ENCODE data around the gene ACADS. TPM values are rescaled to one million over a fixed set of nuclear protein-coding genes. Genes with fewer than 3 reads are reported as not detected.
A peak's percentile ranks its signal among the peaks of the same experiment; 100 is the strongest.
"Not testable (repeated sequence)": the region's sequence is repeated elsewhere in the genome, so short reads cannot be mapped to it uniquely, and the experiment has no call there.

ACADS gene
- total RNA-seq, 1 experiment from 2014 or later, result 15.5 TPM

DNA sequence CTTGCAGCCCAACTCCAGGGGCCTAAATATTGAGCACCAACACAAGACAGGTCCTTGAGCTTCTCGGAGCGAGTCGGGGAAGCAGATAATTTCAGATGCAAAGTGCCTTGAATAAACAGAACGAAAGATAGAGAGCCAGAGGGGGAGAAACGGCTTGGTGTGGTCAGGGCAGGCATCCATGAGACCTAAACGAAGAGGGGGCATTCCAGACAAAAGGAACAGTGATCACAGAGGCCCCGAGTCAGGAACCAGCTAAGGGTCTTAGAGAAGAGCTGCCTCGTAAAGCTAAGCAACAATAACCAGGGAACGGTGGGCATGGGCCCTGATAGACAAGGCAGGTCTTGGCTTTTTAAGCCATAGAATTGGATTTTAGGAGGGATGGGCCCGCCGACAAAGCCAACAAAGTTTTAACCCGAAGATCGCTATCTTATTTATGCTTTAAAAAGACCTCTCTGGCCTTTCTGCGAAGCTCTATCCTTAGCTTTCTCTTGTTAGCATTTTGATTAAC, 421 bp upstream of the ACADS start:
- DNase-seq (ENCODE audit: low read depth), result no peak

DNA sequence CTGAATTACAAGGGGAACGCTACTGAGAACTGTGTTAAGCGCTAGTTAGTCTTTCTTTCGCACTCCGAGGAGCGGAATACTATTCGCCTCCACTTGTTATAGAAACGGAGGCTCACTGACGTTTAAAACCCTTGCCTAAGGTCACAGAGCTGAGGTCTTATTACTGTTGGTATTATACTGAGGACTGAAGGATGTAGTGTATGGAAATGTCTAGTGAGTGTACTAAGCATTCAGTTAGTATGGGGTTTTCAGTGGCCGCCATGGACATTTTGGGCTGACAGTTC, 826 bp downstream of the ACADS start:
- DNase-seq (ENCODE audit: low read depth), result no peak

DNA sequence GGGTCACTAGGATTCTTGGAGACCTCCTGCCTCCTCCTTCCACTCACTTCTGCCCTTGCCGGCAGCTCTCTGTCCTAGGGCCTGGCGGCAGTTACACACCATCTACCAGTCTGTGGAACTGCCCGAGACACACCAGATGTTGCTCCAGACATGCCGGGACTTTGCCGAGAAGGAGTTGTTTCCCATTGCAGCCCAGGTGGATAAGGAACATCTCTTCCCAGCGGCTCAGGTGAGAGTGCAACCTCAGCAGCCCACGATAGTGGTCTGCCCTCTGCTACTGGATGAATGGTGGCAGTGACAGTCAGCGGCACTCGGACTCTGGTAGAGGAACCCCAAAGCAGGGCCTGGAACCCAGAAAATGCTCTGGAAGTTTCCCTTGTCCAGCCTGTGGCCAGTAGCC, 1.3 kb downstream of the ACADS start:
- DNase-seq (ENCODE audit: low read depth), result no peak

DNA sequence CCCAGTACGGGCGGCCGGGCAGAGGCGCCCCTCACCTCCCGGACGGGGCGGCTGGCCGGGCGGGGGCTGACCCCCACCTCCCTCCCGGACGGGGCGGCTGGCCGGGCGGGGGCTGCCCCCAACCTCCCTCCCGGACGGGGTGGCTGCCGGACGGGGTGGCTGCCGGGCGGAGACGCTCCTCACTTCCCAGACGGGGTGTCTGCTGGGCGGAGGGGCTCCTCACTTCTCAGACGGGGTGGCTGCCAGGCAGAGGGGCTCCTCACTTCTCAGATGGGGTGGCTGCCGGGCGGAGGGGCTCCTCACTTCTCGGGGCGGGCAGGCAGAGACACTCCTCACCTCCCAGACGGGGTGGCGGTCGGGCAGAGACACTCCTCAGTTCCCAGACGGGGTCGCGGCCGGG, 6.6 kb downstream of the ACADS start:
- not testable (repeated sequence) for DNase-seq (ENCODE audit: low read depth)

DNA sequence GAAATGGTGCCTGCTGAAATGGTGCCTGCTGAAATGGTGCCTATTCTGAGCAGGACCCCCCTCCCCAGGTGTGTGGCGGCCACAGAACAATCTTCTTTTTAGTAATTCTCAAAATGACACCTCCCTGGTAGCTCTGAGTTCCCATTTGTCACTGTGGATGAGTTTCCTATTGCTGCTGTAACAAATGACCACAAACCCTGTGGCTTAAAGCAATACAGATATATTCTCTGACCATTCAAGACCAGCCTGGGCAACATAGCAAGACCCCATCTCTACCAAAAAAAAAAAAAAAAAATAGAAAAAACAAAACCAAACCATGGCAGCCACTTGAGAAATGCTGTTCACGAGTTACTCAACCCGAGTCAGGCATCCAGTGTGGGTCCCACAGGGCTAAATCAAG, 7.9 kb downstream of the ACADS start:
- DNase-seq (ENCODE audit: low read depth), result no peak

DNA sequence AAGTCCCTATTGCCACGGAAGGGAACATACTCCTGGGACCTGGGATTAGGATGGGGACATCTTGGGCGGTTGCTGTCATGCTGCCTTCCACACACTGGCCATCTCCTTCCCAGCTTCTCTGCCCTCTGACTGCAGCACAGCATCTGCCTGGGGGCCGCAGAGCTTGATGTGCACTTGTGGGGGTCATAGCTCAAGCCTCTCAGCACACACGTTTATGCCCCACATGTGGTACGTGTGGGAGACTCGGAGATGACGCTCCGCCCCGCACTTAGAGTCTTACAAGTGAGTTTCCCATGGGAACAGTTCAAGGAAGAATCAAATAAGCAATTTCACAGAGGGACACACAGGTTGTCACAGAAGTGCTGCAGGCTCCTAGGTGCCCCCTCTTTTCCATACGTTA, 8.6 kb downstream of the ACADS start:
- no peak for DNase-seq (ENCODE audit: low read depth)

DNA sequence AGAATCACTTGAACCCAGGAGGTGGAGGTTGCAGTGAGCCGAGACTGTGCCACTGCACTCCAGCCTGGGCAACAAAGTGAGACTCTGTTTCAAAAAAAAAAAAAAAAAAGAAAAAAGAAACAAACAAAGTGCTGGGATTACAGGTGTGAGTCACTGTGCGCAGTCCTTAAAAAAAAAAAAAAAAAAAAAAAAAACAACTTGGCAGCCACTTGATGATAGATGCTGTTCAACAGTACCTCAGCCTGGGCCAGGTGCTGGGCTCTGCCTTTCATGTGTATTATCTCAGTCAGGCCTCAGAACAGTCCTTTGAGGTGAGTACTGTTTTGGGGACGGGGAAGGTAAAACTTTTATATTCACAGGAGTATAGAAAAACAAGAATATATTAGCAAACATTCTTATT, 9.6 kb downstream of the ACADS start:
- DNase-seq (ENCODE audit: low read depth), result no peak

DNA sequence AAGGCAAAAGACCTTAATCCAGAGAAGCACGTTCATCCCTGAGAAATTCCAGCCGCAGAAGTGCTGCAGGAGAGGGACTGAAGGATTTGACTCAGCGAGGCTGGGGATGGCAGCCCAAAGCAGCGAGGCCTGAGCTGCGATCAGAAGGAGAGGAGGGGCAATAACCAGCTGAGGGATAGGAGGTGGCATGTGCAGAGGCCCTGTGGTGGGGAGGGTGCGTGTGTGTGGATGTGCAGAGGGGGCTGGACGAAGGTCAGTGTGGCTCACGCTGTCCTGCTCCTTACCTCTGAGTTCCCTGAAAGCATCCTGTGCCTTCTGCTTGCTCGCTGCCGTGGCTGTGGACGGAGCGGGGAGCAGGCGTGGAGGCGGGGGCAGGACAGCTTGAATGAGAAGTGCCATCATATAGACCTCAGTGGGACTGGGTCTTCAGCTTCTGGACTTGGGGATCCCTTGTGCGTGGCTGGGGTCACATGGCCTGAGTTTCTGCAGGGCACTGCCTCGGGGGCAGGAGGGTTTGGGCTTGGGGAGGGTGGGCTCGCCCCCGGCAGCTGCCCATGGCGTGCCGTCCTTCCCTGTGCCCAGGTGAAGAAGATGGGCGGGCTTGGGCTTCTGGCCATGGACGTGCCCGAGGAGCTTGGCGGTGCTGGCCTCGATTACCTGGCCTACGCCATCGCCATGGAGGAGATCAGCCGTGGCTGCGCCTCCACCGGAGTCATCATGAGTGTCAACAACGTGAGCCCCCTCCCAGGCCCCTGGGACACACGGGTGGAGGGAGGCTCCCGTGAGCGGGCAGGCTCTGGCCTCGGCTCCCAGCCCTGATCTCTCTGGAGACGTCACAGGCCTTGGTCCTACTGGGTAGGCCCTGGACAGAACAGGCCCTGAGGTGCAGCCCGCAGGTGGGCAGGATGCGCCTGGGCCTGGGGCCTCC, 11.0 kb downstream of the ACADS start:
- DNase-seq (ENCODE audit: low read depth), result no peak

DNA sequence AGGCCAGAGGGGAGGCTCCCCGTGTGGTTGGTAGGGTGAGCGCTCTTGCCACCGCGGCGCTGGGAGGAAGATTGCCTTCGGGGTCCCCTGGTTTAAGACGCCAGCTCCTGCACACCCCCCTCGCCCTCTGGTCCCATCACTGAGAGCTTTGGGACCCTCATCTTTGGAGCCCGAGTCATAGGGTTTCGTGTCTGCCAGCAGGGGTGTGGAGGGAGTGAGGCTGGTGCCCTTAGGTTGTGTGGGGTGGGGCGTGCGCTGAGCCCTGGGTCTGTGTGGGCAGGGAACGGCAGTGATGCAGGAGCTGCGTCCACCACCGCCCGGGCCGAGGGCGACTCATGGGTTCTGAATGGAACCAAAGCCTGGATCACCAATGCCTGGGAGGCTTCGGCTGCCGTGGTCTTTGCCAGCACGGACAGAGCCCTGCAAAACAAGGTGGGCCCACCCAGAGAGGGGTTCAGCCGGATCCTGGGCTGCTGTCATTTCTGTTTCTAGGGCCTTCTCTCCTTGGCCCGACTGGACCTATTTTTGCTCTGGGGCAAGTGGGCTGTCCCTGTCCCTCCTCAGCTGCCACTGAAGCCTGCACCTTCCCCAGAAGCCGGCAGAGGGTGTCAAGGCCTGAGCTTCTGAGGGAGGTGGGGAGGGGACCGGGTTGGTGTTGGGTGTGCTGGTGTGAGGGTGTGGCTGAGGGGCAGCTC, 12.1 kb downstream of the ACADS start:
- DNase-seq (ENCODE audit: low read depth), result no peak

DNA sequence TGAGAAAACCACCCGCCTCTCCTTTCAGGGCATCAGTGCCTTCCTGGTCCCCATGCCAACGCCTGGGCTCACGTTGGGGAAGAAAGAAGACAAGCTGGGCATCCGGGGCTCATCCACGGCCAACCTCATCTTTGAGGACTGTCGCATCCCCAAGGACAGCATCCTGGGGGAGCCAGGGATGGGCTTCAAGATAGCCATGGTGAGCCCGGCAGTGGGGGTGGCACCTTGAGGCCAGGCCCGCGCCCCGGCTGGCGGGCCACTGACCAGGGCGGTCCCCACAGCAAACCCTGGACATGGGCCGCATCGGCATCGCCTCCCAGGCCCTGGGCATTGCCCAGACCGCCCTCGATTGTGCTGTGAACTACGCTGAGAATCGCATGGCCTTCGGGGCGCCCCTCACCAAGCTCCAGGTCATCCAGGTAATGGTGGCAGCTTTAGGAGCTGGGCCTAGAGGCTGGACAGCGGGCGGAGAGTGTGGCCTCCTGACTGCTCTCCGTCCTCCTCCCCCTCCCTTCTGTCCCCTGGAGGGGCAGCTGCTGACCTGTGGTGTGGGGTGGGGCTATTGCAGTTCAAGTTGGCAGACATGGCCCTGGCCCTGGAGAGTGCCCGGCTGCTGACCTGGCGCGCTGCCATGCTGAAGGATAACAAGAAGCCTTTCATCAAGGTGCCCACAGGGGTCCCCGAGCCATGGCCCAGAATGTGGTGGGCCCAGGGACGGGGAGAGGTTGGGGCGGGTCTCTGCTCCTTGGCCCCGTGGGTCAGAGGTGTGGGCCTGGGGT, 12.8 kb downstream of the ACADS start:
- DNase-seq (ENCODE audit: low read depth), result no peak

DNA sequence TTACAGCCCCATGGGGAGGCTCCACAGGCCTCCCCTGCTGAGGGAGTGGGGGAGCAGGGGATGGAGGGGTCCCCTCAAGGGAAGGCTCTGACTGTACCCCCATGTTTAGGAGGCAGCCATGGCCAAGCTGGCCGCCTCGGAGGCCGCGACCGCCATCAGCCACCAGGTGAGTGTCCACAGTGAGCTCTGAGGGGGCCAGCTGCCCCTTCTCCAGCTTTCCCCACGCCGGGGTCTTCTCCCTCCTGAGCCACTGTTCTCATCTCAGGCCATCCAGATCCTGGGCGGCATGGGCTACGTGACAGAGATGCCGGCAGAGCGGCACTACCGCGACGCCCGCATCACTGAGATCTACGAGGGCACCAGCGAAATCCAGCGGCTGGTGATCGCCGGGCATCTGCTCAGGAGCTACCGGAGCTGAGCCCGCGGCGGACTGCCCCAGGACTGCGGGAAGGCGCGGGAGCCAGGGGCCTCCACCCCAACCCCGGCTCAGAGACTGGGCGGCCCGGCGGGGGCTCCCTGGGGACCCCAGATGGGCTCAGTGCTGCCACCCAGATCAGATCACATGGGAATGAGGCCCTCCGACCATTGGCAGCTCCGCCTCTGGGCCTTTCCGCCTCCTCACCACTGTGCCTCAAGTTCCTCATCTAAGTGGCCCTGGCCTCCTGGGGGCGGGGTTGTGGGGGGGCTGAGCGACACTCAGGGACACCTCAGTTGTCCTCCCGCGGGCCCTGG, 13.6 kb downstream of the ACADS start:
- no peak for DNase-seq (ENCODE audit: low read depth)

DNA sequence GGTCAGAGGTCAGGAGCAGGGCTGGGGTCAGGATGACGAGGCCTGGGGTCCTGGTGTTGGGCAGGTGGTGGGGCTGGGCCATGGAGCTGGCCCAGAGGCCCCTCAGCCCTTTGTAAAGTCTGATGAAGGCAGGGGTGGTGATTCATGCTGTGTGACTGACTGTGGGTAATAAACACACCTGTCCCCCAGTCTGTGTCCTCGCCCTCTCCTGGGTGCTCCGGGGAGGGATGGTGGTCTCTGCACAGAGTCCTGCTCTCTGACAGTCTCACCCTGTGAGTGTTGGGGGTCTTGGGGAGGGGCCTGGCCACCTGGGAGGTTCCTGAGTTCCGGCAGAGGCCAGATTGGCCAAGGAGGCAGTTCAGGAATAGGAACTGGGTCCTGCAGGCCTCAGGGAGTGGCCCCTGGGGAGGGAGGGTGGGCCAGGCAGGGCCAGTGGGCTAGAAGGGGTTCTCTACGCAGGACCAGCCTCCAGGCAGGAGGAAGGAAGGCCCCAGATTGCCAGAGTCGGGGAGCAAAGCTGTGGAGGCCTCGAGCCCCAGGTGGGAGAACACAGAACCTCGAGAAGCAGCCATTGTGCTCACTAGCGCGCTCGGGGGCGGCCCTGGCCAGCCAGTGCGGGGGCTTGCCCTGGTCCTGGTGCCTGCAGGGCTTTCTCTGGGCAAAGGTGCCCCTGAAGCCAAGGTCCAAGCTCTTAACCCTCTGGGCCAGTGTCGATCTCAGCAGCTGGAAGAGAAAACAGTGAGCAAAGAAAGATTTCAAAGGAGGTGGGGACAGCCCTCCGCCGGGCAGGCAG, 14.4 kb downstream of the ACADS start:
- no peak for DNase-seq (ENCODE audit: low read depth)

DNA sequence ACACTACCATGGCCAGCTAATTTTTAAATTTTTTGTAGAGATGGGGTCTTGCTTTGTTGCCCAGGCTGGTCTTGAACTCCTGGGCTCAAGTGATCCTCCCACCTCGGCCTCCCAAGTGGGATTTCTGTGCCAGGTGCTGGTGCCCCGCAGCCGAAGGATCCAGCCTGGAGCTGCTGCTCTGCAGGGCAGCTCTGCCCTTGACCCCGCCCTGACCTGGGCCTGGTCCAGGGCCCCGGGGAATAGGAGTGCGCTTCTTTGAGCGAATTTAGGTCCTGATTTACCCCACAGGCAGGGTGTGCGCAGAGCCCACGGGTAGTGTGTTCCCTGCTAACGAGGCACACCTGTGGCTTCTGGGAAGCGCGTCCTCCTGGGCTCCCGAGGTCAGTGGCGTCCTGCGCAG, 15.2 kb downstream of the ACADS start:
- no peak for DNase-seq (ENCODE audit: low read depth)

DNA sequence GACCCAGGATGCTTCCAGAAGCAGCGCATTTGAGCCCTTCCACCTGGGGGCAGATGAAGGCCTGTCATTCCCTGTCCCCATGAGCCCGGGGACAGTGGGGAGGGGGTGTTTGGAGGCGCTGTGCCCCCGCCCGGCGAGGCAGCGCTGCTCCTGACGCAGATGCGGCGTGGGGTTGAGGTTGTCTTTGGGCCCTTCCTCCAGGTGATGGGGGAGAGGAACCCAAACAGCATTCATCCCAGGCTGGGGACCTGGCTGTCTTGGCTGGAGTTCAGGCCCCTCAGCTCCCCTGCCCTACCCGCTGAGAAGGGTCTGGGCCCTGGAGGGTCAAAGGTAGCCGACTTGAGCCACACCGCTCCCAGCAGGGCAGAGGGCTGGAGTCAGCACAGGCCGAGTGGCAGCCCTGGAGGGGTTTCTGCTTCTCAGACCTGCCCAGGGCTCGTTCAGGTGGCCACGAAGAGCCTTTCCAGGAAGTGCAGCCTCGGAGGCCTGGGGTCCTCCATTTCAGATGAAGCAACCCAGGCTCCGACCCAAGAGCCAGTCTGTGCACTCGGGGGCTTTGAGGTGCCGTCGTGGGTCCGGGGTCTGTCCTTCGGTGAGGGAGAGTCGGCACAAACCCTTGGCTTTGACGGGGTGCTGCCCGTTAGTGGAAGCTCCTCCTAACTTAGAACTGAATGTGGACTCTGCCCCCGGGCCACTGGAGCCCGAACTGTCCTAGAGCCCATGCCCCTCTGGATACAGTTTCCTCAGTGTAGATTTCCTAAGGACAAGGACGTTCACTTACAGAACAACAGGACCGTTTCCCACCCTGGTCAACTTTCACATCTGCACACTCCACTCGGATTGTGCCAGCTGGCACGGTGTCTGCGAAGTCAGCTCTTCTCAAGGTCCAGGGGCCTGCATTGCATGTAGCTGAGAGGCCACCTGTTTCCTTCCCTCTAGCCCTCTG, 16.1 kb downstream of the ACADS start:
- peak; percentile 64 for DNase-seq (ENCODE audit: low read depth)

DNA sequence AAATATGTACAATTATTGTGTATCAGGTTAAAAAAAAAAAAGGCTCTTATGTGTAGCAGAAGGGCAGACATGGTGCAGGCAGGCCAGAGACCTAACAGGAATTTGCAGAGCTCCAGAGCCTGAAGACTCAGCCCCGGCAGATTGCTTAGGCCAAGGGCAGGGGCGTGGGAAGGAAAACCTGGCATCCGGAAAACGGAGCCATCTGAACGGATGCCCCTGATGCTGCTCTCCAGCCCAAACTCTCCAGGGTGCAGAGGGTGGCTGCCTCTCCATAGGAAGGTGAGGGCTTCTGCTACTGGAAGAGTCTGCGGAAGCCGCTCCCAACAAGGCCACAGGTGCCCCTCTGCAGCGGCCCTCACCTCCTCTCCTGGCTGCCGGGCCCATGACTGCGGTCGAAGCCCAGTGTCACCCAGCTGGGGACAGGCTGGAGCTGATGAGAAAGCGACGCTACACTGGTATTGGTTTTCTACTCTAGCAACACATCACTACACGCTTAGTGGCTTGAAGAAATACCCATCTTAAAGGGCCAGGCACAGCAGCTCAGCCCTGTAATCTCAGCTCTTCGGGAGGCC, 19.4 kb downstream of the ACADS start:
- no peak for DNase-seq (ENCODE audit: low read depth)

DNA sequence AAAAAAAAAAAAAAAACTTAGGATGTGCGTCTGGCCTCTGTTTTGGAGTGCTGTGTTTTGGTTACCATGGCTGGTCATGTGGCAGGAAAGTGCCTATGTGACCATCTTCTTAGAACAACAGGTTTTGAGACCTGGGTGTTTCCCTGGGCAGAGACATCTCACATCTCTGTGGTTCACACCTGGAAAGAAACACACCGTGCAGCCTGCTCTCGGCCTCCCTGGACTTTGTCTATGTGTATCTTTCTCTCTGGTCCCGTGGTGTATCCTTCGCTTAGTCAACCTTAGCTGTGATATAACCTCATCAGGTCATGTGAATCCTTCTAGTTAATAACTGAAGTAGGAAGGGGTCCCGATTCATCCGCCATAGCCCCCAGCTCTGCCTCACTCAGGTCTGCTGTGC, 22.6 kb downstream of the ACADS start:
- DNase-seq (ENCODE audit: low read depth), result no peak

DNA sequence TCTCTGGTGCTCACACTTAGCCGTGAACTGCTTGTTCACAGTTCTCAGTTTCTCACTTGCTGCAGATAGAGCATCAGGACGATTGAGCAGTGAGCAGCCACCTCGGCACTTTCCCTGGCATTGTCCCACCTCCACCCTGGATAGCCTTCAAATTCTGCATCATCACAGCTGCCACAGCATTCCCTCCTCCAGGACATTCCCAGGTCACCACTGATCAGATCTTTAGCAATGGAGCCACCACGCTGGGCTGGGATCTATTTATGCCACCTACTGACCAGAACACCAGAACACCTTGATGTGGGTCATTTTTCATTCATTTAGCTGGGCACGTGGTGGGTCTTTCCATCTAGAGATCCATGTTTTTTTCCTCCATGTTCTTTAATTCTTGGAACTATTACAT, 23.6 kb downstream of the ACADS start:
- DNase-seq (ENCODE audit: low read depth), result no peak

DNA sequence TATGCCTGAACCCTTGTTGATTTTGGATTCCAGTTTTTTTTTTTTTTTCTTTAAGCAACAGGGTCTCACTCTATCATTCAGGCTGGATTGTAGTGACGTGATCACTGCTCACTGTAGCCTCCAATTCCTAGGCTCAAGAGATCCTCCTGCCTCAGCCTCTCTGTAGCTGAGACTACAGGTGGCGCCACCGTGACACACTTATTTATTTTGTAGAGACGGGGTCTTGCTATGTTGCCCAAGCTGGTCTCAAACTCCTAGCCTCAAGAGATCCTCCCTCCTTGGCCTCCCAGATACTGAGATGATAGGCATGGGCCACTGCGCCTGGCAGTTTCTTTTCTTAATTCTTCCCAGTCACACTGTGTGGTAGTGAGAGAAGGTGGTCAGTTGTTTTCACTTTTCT, 25.2 kb downstream of the ACADS start:
- DNase-seq (ENCODE audit: low read depth), result no peak

DNA sequence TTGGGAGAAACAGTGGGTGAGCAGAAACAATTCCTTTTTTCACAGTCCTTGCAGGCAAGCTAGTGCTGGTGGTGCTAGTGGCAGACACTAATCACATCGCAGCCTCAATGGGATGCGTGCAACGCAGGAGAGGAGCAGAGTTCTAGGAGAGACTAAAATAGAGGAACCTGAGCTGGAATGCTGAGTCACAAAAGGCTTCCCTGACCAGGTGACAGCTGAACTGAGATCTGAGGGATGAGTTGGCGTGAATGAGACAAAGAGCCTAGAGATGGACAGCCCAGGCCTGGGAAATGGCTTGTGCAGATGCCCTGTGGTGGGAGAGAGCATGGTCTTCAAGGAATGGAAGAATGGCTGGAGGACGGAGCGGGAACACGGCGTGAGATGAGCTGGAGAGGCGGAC, 25.8 kb downstream of the ACADS start:
- no peak for DNase-seq (ENCODE audit: low read depth)

Data from LHCN-M2 (cell line).